HepG2 (cell line): ENCODE data around the gene TSPAN31. TPM values are rescaled to one million over a fixed set of nuclear protein-coding genes. Genes with fewer than 3 reads are reported as not detected.

ENCODE experiments used
- NFIC ChIP-seq: IDR thresholded peaks from 2 replicates; pipeline ENCODE4 v1.6.1; 2012; ENCODE audit warnings: mild to moderate bottlenecking, low read length, inconsistent platforms
- NFKB2 ChIP-seq: sonication (generic); formaldehyde crosslinking; IDR thresholded peaks from 2 replicates; pipeline ENCODE4 v1.4.0; 2020; ENCODE audit warnings: missing genetic modification reagents, borderline replicate concordance
- NFYB ChIP-seq: sonication (generic); formaldehyde crosslinking; IDR thresholded peaks from 2 replicates; pipeline ENCODE4 v1.4.0; 2020; ENCODE audit warnings: missing genetic modification reagents
- NONO ChIP-seq, 2 experiments: fragments of 450-650 bp in 1 of 2; sonication (generic) in 1 of 2; formaldehyde crosslinking in 1 of 2; IDR thresholded peaks in 1 of 2; conservative IDR thresholded peaks in 1 of 2; 2 replicates each; pipeline versions ENCODE4 v1.6.1 to v1.8.0; 2017 to 2022; ENCODE audit warnings: mild to moderate bottlenecking in 1 of 2, missing genetic modification reagents in 1 of 2, moderate library complexity in 1 of 2
- TEAD3 ChIP-seq: optimal IDR thresholded peaks from 2 replicates; pipeline ENCODE3; 2016; ENCODE audit warnings: borderline replicate concordance
- UBTF ChIP-seq: sonication (generic); formaldehyde crosslinking; IDR thresholded peaks from 2 replicates; pipeline ENCODE4 v1.4.0; 2020; ENCODE audit warnings: mild to moderate bottlenecking, missing genetic modification reagents
- ZFP36L2 ChIP-seq: sonication (generic); formaldehyde crosslinking; IDR thresholded peaks from 2 replicates; pipeline ENCODE4 v1.4.0; 2020; ENCODE audit warnings: missing genetic modification reagents
- ZFP91 ChIP-seq: sonication (generic); formaldehyde crosslinking; IDR thresholded peaks from 2 replicates; pipeline ENCODE4 v1.9.0; 2022; ENCODE audit warnings: missing genetic modification reagents, mild to moderate bottlenecking, borderline replicate concordance
- ZNF609 ChIP-seq: sonication (generic); formaldehyde crosslinking; IDR thresholded peaks from 2 replicates; pipeline ENCODE4 v1.4.0; 2020; ENCODE audit warnings: mild to moderate bottlenecking, missing genetic modification reagents, borderline replicate concordance
- ZNF687 ChIP-seq: sonication (generic); formaldehyde crosslinking; IDR thresholded peaks from 2 replicates; pipeline ENCODE4 v1.5.1; 2020; ENCODE audit warnings: mild to moderate bottlenecking, missing genetic modification reagents, moderate library complexity
- ZNF691 ChIP-seq: sonication (generic); formaldehyde crosslinking; IDR thresholded peaks from 2 replicates; pipeline ENCODE4 v1.4.0; 2020; ENCODE audit warnings: missing genetic modification reagents, low read depth, mild to moderate bottlenecking, borderline replicate concordance
- ZNF704 ChIP-seq: sonication (generic); formaldehyde crosslinking; IDR thresholded peaks from 2 replicates; pipeline ENCODE4 v1.8.1; 2023; ENCODE audit warnings: mild to moderate bottlenecking, inconsistent platforms, moderate library complexity, missing genetic modification reagents, borderline replicate concordance
- polyA plus RNA-seq, 8 experiments: library from polyadenylated mRNA; depleted of rRNA in 3 of 8; stranded (reverse) in 7 of 8; unstranded in 1 of 8; fragments of >200 nt; fragmentation: Illumina TruSeq in 4 of 8; extraction: Trizol in 4 of 8; gene quantifications; 2 replicates each; pipeline versions ENCODE4 v1.2.1 to v1.2.3, GENCODE V29; 2011 to 2016; ENCODE audit warnings: low read depth in 4 of 8, missing spikeins in 1 of 8, mixed read lengths in 1 of 8; ENCODE audit not compliant: insufficient read depth in 1 of 8
- total RNA-seq, 5 experiments: library from RNA; depleted of rRNA; stranded (reverse); fragments of >200 nt; fragmentation: Illumina TruSeq; extraction: Trizol; gene quantifications; 2 replicates each; pipeline ENCODE4 v1.2.3, GENCODE V29; 2016; ENCODE audit warnings: low read depth in 1 of 5

The TSPAN31 gene
- total and polyA plus RNA-seq, 2 of the 13 experiments (the other 11 are each of a cell fraction or from before 2014, with no cell fraction given), result 10.4 to 24.6 TPM

- TF ChIP-seq ZNF704, result 0 out of 2 replicates have a peak, but pooled peaks have one; percentile 47
- TF ChIP-seq ZNF687 (CRISPR knock-in tag), result peak; percentile 91; the same call in 1 of the 2 replicates
- TF ChIP-seq ZNF691, result peak; percentile 84; the same call in 1 of the 2 replicates
- peak; percentile 47 for TF ChIP-seq NFYB
- peak; percentile 64 for TF ChIP-seq TEAD3
- no peak for TF ChIP-seq ZFP36L2
- TF ChIP-seq ZNF609, result peak; percentile 52; the same call in 1 of the 2 replicates
- TF ChIP-seq ZFP91 (CRISPR knock-in tag), result peak; percentile 100
- TF ChIP-seq NFKB2 (CRISPR knock-in tag), result peak; percentile 71; the same call in 1 of the 2 replicates
- TF ChIP-seq NONO (IDR thresholded peaks at IDR 0.05), result no peak
- peak; percentile 92 for TF ChIP-seq NONO (CRISPR knock-in tag; conservative IDR thresholded peaks at IDR 0.05)
- no peak for TF ChIP-seq NFIC
- no peak; the same call in 1 of the 2 replicates for TF ChIP-seq UBTF (CRISPR knock-in tag)
Measured at GRCh38 chr12:57771873-57772428, 27.1 kb downstream of the TSPAN31 start, which contains the start of gene METTL1 (continued).
